ENCODE results near the gene NDC80. TPM values are rescaled to one million over a fixed set of nuclear protein-coding genes. Genes with fewer than 3 reads are reported as not detected.

NDC80 gene
- polyA plus RNA-seq, 5 donors = 13.5 to 51.6 (median 25.0) TPM

DNA sequence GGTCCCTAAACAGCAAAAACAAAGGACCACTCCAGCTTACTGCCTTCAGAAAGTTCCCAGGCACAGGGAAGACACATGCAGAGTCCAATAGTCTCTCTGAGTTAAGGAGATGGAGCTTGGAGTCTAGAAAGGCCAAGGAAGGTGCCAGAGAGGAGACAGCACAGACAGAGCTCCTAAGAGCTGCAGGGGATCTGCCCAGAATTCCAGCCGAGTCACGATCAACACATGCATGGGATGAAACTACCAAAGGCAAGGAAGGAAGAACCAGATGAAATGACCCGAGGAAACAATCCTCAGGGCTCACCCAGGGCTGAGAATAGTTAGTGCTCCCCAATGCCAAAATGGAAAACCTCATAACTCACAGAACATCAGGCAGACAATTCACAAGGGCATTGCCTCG, 15.5 kb upstream of the NDC80 start:
- no peak for DNase-seq

DNA sequence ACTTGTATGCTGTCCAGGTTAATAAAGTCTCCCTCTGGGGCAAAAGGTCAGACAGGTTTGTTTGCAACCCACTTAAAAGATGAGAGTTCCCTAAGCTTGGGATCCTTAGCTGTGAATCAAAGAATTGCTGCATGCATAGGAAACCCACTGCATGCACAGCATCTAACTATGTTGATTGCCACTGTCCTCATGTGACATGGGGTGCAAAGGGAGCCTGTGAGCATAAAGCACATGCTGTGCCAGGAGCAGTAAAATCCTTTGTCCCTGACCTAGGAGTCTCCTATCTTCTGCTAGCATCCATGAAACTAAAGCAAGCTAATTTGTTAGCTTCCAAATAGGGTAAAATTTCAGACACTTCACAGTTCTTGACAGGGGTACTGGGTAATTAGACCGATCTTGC, 13.8 kb upstream of the NDC80 start:
- no peak for DNase-seq

DNA sequence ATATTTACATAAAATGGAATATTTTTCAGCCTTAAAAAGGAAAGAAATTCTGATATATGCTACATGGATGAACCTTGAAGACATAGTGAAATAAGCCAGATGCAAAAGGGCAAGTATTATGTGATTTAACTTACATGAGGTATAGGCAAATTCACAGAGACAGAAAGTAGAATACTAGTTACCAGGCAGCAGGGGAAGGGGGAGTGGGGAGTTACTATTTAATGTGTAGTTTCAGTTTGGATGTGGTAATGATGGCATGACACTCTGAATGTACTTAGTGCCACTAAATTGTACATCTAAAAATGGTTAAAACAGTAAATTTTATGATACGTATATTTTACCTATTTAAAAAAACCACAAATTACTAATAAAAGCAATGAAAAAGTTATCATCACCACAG, 12.1 kb upstream of the NDC80 start:
- no peak for DNase-seq

DNA sequence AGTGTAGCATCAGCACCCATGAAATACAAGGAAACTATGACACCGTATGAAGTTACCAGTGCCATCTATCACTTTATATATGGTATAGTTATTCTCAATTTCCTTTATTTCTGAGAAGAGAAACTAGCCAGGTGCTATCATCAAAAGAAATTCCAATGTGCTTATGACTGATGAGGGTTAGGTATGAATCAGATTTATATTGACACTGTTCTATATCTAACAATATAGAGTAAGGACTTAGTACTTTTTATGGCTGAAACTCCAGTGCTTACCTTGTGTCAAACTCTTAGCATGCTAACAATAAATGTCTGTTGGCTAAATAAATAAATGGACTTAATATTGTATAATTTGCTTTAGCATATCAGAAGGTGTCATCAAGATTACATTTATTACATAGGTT, 7.0 kb upstream of the NDC80 start:
- no peak for DNase-seq

DNA sequence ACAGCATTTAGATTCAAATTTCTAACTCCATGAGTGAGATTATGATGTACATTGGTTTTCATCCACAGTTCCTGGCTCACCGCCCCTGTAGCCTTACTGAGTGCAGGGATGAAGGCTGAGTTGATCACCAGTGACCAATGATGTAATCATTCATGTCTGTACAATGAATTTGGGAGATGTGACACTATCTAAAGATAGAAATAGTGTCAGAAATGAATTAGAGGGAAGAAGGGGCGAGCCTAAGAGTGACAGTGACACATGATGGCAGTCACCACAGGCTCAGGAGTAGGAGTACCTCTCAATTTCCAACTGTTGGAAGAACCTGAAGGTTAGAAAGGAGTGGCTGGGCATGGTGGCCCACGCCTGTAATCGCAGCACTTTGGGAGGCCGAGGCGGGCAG, 3.2 kb upstream of the NDC80 start:
- no peak for DNase-seq

DNA sequence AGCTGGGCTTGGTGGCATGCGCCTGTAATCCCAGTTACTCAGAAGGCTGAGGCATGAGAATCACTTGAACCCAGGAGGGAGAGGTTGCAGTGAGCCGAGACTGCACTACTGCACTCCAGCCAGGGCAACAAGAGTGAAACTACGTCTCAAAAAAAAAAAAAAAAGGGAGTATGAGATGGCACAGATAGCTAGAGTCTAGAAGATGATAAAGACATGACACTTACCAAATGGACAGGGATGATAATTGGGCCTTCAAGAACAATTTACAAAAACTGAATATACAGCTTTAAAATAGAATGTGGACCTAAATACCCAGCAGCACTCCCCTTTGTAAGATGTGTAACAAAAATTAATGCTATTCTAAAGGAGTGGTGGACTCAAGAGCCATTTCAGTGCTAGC, 2.8 kb upstream of the NDC80 start:
- DNase-seq = no peak

DNA sequence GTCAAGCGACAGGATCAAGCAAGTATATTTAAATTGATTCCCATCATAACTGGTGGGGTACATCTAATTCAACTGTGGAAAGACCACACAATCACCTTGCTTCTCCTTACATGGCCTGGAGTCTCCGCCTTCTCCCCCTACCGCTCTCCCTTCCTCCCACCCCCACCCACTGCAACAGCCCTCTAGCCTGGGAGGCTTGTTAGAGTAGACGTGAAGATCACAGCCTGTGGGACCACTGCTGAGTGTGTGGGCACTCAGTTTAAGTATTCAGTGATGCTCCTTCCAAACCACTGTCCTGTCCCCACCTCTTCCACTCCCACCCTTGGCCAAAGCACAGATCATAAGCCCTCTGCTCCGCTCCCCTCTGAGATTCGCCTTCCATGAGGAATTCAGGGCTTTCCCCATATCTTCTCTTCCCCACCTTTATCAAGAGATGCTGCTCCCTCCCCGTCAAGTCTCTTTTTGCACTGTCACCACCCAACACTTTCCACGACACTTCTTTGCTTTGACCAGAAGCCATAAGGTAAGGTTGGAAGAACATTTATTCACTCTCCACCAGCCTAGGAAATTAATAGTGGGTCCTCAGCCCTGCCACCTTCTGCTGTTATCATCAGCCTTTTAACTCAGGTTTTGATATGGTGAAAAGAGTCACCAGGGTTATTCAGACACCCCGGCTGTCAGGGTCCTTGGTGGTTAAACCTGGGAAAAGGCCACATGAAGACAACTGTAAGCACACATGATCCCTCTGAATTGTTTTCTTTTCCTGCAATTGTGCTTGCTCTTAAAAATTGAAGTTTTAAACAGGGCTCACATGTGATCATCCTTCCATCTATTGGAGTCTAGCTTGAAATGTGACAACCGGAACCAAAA, 1.8 kb upstream of the NDC80 start:
- no peak for DNase-seq

DNA sequence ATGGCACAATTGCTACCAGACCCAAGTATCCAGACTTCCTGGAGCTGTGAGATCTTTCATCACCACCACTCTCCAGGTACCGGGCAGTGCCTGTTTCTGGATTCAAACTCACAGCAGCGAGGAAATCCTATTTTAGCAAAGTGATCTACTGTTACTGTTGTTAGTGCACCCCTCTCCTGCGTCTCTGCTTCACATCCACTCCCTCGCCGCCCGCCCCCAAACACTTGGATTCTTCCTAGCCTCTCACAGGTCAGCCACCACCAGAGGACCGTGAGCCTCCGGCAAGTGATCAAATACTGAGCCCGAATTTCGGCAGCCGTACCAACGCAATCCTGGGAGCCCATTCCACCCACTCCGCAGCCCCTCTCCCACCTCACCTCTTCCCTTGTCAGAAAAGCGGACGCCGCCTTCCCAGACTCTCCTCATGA, 571 bp upstream of the NDC80 start:
- DNase-seq = no peak

DNA sequence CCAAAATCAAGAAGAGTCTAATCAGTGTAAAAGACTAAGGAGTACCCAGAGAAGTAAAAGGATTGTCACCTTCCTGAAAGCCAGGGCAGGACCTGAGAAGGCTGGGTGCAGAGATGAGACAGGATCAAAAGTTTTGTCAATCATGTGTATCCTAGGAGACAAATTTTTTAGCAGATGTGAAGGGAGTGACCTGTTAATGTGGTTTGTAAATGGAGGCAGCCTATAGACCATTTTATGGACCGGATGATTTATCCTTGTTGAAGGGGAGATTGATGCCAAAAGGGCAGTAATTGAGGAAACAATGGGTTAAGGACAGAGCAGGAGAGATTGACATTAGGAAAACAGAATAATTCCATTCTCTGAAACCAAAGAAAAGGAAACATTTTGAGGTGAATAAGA, 813 bp downstream of the NDC80 start:
- DNase-seq = no peak

DNA sequence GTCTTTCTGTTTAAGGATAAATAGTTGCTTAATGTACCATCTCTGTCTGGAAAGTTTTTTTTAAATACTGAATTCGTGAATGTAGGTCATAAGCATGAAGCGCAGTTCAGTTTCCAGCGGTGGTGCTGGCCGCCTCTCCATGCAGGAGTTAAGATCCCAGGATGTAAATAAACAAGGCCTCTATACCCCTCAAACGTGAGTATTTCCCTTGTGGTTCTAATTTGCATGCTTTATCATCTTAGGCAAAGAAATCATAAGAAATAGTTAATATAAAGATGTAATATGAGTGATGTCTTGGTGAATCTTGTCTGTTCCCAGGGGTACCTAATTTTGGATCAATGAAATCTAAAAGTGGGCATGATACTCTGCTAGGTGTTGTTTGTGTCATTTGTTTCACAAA, 1.5 kb downstream of the NDC80 start:
- no peak for DNase-seq

DNA sequence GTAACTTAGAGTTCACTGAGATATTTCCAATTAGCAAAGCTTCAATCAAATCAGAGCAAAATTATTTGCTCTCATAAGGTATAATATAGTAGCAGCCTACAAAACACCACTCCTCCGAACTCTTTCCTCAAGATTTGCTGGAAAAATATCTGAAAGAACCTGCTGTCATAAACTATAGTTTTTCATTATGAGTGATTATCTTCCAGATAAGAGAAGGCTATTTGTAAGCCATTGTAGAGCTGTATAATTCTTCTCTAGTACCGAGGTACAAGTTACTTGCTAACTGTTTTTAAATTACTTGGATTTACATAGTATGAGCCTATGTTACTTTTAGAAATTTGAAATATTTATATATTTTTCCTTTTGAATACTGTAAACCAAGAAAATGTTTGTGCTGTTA, 2.1 kb downstream of the NDC80 start:
- no peak for DNase-seq

DNA sequence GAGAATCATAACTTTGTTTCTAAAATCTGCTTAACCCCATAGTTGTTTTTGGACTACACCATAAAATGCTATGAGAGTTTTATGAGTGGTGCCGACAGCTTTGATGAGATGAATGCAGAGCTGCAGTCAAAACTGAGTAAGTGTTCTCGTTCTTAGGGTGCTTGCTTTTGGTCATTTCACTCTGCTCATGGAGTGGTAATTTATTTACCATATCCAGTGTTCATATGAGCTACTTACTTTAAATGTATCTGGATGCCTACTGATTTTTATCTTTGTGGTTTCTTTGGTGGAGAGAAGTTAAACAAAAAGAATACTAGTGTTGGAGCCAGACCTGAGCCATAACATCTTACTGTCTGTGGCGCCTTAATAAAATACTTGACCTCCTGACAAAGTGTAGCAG, 16.4 kb downstream of the NDC80 start:
- no peak for DNase-seq

DNA sequence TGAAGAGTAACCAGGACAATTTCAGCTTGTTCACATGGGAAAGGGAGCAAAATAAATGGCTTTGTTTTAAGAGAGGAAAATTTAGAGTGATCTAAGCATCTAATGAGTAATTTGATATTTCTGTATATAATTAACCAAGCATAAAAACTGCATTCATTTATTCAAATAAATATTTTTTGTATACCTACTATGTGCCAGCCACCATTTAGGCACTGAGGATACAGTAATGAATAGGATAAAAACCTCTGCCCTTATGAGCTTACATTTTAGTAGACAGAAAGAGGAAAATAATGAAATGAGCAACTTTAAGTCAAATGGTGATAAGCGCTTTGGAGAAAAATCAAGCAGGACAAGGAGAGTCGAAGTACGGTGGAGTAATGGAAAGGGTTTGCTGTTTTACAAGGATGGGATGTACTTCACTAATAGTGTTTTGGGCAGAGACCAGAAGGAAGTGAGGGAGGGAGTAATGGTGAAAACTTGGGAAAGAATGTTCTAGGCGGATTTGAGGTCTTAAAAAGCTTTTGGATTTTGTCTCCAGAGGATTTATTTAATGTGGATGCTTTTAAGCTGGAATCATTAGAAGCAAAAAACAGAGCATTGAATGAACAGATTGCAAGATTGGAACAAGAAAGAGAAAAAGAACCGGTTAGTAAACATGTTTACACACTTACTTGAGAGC, 17.4 kb downstream of the NDC80 start:
- no peak for DNase-seq

DNA sequence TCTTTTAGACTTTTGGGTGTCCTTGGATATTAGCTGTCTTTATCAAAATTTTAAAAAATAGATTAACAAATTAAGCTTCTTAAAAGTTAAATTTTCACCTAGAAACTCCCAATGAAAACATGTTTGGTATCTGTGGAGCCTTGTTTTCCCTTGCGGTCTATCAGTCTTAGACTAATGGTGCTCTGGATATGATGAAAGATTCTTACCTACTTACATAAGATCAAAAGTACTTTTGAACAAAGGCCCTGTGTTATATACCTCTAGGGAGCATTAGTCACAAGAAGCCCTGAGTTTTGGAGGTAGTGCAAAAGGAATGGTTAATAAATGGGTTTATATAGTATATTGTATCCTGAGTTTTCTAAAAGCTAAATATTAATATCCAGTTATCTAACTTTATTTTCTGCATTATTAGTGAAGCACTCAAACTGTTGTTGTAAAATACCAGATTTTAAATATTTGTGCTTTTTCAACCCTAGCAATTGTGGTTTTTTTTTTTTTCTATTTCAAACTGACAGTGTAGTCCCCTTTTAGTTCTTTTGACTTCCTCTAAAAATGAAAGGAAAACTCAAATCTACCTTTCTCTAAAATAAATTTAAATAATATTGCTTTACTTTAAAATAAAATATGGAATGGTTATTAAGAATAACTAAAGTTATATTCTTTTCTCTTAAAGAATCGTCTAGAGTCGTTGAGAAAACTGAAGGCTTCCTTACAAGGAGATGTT, 18.1 kb downstream of the NDC80 start:
- no peak for DNase-seq

DNA sequence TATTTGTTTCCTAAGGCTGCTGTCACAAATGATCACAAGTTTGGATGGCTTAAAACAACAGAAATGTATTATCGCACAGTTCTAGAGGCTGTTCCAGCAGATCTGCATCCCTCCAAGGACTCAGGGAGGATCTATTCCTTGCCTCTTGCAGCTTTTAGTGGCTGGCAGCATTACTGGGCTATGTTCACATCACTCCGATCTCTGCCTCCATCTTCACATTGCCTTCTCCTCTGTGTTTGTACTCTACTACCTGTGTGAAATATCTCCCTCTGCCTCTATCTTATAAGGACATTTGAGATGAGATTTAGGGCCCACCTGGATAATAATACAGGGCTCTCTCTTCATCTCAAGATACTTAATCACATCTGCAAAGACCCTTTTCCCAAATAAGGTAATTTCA, 18.9 kb downstream of the NDC80 start:
- DNase-seq = no peak

DNA sequence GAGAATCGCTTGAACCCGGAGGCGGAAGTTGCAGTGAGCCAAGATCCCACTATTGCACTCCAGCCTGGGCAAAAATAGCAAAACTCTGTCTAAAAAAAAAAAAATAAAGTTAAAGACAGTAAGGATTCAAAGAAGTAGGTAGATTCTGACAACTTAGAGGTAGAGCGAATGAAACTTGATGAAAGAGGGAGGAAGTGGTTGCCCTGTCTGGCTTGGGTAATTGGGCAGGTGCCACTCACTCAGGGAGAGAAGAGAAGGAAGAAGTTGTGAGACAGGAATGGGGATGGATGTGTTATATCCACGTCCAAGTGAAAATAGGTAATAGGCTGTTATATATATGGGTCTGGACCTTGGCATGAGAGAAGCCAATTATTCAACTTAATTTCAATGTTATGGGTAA, 26.3 kb downstream of the NDC80 start:
- no peak for DNase-seq

DNA sequence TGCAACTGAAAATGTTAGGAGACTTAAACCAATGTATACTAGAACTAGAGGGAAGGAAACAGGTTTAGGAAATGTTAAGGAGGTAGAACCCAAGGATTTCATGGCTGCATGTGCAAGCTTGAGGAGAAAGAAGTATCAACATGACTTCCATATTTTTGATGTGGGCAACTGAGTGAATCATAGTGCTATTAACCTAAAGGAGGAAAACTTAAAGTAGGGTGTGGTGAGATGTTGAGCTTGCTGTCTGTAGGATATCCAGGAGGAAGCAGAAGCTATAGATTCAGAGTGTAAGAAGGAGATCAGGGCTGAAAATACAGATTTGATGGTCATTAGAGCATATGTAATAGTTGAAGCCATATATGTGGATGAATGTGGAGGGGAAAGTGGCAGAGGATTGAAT, 31.5 kb downstream of the NDC80 start:
- DNase-seq = no peak

DNA sequence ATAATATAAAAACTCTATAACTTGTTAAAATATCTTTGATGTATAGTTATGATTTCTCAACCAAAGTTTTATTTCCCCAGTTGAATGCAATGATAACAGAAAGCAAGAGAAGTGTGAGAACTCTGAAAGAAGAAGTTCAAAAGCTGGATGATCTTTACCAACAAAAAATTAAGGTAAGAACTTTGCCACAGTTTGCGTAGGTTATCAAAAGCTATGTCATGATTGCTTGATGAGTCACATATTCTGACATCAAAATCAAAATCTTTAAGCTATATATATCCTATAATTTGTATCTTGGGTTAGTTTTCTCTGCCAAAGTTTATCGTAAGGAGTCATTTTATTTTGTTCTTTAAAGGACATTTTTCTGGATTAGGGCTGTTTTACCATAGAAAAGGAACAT, 35.0 kb downstream of the NDC80 start:
- no peak for DNase-seq

DNA sequence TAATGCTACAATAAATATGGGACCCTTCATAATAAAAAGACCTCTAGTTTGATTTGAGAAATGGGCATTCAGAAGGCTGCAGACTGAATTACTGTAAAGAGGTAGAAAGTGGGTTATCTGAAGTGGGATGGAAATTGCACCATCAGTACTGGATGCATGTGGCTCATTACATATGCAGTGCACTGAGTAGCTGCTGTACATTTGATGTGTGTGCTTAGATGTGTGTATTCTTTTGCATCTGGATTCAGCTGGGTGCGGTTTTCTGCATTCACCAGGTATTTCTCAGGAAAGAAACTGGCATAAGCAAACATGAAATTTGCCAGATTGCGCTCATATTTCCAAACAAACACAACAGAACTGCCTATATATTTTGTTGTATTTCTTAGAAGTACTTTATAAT, 38.2 kb downstream of the NDC80 start:
- no peak for DNase-seq

DNA sequence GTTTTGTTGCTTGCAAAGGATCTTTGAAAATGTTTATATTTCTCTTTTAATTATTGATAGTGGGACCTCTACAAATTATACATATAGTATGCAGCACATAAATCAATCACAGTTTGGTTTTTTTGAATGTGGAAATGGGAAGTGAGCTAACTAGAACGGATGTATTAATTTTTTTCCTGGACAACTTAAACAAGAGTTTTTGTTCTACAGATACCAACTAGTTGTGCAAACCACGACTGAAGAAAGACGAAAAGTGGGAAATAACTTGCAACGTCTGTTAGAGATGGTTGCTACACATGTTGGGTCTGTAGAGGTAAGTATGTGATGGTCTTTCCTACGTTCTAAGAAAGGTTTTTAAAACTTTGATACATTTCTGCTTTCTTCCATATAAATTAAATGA, 39.2 kb downstream of the NDC80 start:
- DNase-seq = no peak

DNA sequence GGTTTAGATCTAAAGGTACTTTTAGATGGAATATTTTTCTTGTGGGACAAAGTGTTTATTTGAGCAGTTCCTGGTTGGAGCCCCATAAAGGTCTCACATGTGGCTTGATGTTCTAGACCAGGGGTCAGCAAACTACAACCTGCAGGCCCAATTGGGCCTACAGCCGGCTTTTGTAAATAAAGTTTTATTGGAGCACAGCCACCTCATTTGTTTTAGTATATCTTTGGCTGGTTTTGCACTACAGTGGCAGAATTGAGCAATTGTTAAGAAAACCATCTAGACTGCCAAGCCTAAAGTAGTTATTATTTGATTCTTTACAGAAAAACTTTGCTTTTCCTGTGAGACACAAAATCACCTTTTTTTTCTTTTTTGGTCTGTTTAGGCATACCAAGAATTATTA, 41.6 kb downstream of the NDC80 start:
- DNase-seq = no peak

DNA sequence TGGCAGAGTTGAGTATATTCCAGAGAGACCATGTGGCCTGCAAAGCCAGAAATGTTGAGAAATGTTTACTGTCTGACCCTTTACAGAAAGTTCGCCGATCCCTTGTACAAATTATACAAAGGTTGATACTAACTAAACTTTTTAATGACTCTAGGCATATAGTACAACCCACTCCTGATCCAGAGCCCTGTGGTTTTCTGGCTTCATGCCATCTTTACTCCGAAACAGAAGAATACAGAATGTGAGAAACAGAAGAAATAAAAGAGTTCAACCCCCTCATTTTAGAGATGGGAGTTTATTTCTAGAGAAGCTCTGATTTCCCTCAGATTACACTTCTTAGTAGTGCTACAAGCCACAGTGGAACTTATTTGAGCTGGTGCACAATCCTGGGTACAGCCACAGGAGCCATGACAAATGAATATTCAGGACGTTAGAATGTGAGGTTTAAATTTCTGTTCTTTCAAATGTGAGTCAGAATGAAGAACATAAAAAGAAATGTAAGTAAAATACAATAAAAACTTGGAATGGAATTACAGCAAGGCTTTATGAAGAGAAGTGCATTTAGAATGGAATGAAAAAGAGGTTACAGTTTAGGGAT, 46.1 kb downstream of the NDC80 start:
- no peak for DNase-seq

DNA sequence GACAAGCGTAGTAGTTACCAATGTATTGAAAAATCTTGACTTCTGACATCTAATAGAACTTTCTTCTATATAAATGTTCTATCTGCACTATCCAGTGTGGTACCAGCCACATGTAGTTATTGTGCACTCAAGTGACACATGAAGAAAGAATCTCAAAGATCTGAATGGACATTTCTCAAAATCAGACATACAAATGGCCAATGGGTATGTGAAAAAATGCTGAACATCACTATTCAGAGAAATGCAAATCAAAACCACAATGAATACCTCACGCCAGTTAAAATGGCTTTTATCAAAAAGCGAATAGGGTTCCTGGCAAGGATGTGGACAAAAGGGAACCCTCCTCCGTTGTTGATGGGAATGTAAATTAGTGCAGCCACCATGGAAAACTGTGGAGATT, 46.7 kb downstream of the NDC80 start:
- DNase-seq = no peak

All from right lung (tissue), 5 donors.